HG03135 (cell line): ENCODE measurements around the gene TFPI.
"Not testable (repeated sequence)": the region's sequence is repeated elsewhere in the genome, so short reads cannot be mapped to it uniquely, and the experiment has no call there.

Source experiments
- ATAC-seq: cut with Tn5 transposase; IDR thresholded peaks from one replicate; pipeline ENCODE4 v1.9.1; 2021; ENCODE audit warnings: mild to moderate bottlenecking, moderate library complexity; ENCODE audit not compliant: unreplicated experiment

Gene TFPI

GRCh38 chr2:187554704-187555082 lies 458 bp upstream of the TFPI start:
- ATAC-seq = no peak

- no peak for ATAC-seq
Measured at GRCh38 chr2:187552828-187553681, 1.2 kb downstream of the TFPI start.

GRCh38 chr2:187552381-187552780 lies 1.9 kb downstream of the TFPI start:
- ATAC-seq = no peak

GRCh38 chr2:187550857-187551256 lies 3.4 kb downstream of the TFPI start:
- ATAC-seq = no peak

- ATAC-seq = no peak
Measured at GRCh38 chr2:187549951-187550555, 4.2 kb downstream of the TFPI start.

- ATAC-seq = no peak
Measured at GRCh38 chr2:187549193-187549592, 5.0 kb downstream of the TFPI start.

- no peak for ATAC-seq
Measured at GRCh38 chr2:187548656-187549055, 5.6 kb downstream of the TFPI start.

GRCh38 chr2:187547353-187547979 lies 6.8 kb downstream of the TFPI start:
- ATAC-seq = no peak

GRCh38 chr2:187546762-187547333 lies 7.4 kb downstream of the TFPI start:
- no peak for ATAC-seq

GRCh38 chr2:187545238-187545751 lies 8.9 kb downstream of the TFPI start:
- no peak for ATAC-seq

- no peak for ATAC-seq
Measured at GRCh38 chr2:187544371-187545080, 9.7 kb downstream of the TFPI start.

GRCh38 chr2:187543488-187543887 lies 10.7 kb downstream of the TFPI start:
- ATAC-seq = no peak

GRCh38 chr2:187542123-187542522 lies 12.1 kb downstream of the TFPI start:
- ATAC-seq = no peak

- ATAC-seq = no peak
Measured at GRCh38 chr2:187541086-187542085, 12.8 kb downstream of the TFPI start.

- not testable (repeated sequence) for ATAC-seq
Measured at GRCh38 chr2:187538222-187538621, 16.0 kb downstream of the TFPI start.

GRCh38 chr2:187535381-187535780 lies 18.9 kb downstream of the TFPI start:
- not testable (repeated sequence) for ATAC-seq

GRCh38 chr2:187532333-187533120 lies 21.7 kb downstream of the TFPI start:
- no peak for ATAC-seq

- no peak for ATAC-seq
Measured at GRCh38 chr2:187529977-187530721, 24.1 kb downstream of the TFPI start.
